GM18499 (cell line): Measurements from ENCODE around the gene PPEF2.
"Not testable (repeated sequence)": the region's sequence is repeated elsewhere in the genome, so short reads cannot be mapped to it uniquely, and the experiment has no call there.

Source experiments
- ATAC-seq: cut with Tn5 transposase; IDR thresholded peaks from one replicate; pipeline ENCODE4 v1.9.1; 2021; ENCODE audit warnings: moderate number of reproducible peaks; ENCODE audit not compliant: insufficient read depth, unreplicated experiment

PPEF2 gene

DNA sequence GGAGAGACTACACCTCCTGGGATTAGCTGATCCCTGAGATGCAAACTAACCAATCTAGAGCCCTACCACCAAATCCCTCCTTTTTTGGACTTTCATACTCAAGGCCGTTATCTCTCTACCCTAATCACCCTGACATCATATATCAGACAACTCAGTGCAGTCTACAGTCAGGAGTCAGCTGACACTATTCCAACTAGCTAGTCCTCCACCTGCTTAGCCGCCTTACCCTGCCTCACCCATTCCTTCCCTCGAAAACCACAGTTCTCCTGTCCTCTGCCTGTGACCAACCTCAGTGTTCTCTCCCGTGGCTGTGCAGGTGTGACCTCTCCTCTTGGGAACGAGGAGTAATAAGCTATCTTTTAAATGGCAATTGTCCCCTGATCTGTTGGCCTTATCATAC lies 1.8 kb upstream of the PPEF2 start:
- ATAC-seq = no peak

GRCh38 chr4:75898536-75898935 lies 3.7 kb downstream of the PPEF2 start:
- ATAC-seq = no peak

GRCh38 chr4:75895744-75896314 lies 6.4 kb downstream of the PPEF2 start:
- ATAC-seq = no peak

GRCh38 chr4:75892508-75892907 lies 9.7 kb downstream of the PPEF2 start:
- no peak for ATAC-seq

GRCh38 chr4:75891611-75892010 lies 10.6 kb downstream of the PPEF2 start:
- no peak for ATAC-seq

- no peak for ATAC-seq
Measured at GRCh38 chr4:75889537-75890199, 12.6 kb downstream of the PPEF2 start.

- ATAC-seq = no peak
Measured at GRCh38 chr4:75886104-75886503, 16.1 kb downstream of the PPEF2 start.

- ATAC-seq = no peak
Measured at GRCh38 chr4:75881476-75881875, 20.8 kb downstream of the PPEF2 start.

- no peak for ATAC-seq
Measured at GRCh38 chr4:75880278-75880677, 22.0 kb downstream of the PPEF2 start.

GRCh38 chr4:75878246-75878756 lies 24.0 kb downstream of the PPEF2 start:
- no peak for ATAC-seq

DNA sequence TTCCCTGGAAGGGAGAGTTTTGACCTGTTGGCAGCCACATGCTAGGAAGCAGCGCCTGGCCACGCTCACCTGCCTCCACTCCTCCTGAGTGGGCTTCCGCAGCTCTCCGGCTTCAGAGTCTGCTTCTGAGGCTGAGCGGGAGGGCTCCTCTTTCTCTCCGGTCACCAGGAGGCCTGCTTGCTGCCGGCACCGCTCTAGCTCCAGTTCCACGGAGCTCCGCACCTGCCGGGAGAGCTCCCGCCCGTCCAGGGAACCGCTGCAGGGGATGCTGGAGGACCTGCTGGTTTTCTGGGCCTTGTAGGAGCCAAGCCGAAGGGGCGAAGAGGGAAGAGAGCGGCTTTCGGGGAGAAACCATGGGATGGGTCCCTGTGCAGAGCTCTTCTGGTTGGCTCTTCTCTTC lies 26.0 kb downstream of the PPEF2 start:
- no peak for ATAC-seq

GRCh38 chr4:75869100-75869499 lies 33.2 kb downstream of the PPEF2 start:
- no peak for ATAC-seq

DNA sequence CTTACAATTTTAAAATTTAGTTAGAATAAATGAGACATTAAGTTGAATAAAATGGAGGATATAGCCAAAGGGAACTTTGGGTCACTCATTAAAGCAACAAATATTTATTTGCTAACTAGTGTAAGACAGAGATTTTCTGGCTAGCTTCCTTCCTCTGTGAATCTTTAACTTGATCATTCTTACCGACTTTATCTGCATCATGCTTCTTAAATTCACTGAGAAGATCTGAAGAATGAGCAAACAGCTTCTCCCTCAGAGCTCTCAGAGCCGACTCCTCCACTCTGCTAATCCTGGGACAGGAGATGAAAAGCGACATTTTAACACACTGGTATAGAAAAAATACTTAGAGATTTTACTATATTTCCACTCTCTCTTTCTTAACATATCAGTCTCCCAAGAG lies 35.1 kb downstream of the PPEF2 start:
- ATAC-seq = no peak

GRCh38 chr4:75860606-75861005 lies 41.6 kb downstream of the PPEF2 start:
- ATAC-seq = no peak

DNA sequence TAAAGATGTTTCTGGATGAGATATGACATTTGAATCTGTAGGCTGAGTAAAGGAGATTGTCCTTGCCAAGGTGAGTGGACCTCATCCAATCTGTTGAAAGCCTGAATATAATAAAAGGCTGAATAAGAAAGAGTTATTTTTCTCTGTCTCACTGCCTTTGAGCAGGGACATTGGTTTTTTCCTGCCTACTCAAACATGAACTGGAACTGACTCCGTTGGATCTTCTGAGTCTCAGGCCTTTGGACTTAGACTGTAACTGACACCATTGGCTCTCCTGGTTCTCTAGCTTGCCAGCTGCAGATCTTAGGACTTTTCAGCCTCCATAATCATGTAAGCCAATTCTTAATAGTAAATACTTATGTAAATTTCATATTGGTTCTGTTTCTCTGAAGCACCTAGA lies 43.5 kb downstream of the PPEF2 start:
- ATAC-seq = no peak

- ATAC-seq = no peak
Measured at GRCh38 chr4:75849461-75849860, 52.8 kb downstream of the PPEF2 start.

DNA sequence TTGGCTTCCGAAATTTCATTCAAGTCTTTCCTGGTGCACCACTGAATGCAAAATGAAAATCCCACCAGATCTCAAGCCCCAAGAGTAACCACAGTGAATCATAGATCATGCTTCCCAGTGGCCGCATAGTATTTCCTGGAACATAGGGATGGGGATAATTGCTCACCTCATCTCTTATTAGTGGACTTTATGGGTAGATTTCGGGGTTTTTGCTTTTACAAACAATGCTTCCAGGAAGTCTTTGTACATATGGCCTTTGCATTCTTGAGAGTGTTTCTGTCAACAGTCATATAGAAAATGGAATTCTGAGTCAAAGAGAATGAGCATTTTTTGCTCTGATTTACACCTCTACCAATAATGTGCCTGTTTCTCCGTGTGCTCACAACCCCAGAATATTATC lies 53.4 kb downstream of the PPEF2 start:
- ATAC-seq = no peak

- ATAC-seq = not testable (repeated sequence)
Measured at GRCh38 chr4:75848171-75848760, 54.0 kb downstream of the PPEF2 start.

DNA sequence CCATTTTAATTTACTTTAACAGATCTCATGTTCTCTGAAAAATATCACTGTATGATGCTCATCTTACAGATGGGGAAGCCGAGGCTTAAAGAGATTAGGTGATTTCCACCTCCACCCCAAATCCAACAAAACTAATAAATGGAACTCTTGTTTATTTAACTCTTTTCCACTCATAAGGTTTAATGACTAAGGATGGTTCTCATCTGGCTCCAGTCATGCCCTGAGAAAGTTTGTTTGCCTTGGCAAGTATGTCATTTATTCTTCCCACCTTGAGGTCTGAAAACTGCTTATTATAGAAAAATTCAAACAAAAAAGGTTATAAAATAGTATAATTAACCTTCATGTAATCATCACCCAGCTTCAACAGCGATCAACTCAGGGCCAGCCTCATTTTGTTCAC lies 56.3 kb downstream of the PPEF2 start:
- ATAC-seq = no peak

GRCh38 chr4:75844151-75844662 lies 58.0 kb downstream of the PPEF2 start:
- no peak for ATAC-seq

- no peak for ATAC-seq
Measured at GRCh38 chr4:75843596-75843995, 58.7 kb downstream of the PPEF2 start.
